GM12801 (cell line): ENCODE results near the gene PREB.

ENCODE experiments used
- CTCF ChIP-seq: IDR thresholded peaks from one replicate; pipeline ENCODE4 v1.5.1; 2011; ENCODE audit warnings: control low read depth; ENCODE audit not compliant: insufficient read length; ENCODE audit errors: extremely low read depth

The PREB gene

GRCh38 chr2:27133905-27134780 lies at the start of gene PREB:
PREB (minus strand) TSS chr2:27134636; CDS start chr2:27134421, 215 bp downstream.
- no peak for TF ChIP-seq CTCF

GRCh38 chr2:27184115-27184514 lies 49.7 kb upstream of the PREB start:
- no peak for TF ChIP-seq CTCF

- TF ChIP-seq CTCF = no peak
These were observed 47.9 kb upstream of the PREB start for GRCh38 chr2:27182346-27182745.

GRCh38 chr2:27179344-27180000 lies 45.0 kb upstream of the PREB start:
- no peak for TF ChIP-seq CTCF

- TF ChIP-seq CTCF = no peak
These were observed 44.0 kb upstream of the PREB start for GRCh38 chr2:27178469-27178868.

GRCh38 chr2:27177441-27178351 lies 43.3 kb upstream of the PREB start:
- no peak for TF ChIP-seq CTCF

- TF ChIP-seq CTCF = no peak
These were observed 40.9 kb upstream of the PREB start for GRCh38 chr2:27175330-27175729.
